Measurements from ENCODE around the gene MOGAT2.

Gene MOGAT2

GRCh38 chr11:75763846-75764245 is 46.2 kb downstream of the MOGAT2 start:
- no peaks in the 10 kb centered on the region for H3K36me3 Mint-ChIP-seq
- ATAC-seq (no peak), DNase-seq (ENCODE audit: low spot score in 2 of 2) (no peak)
- no peaks in the 10 kb centered on the region for H3K9me3 Mint-ChIP-seq
- H3K4me3 Mint-ChIP-seq = no peak overlapping the region
- no peak overlapping the region for H3K27ac Mint-ChIP-seq
- H3K4me1 Mint-ChIP-seq = peaks cover 30% of the 10 kb centered on the region

GRCh38 chr11:75765116-75765515 is 47.5 kb downstream of the MOGAT2 start:
- no peaks in the 10 kb centered on the region for H3K9me3 Mint-ChIP-seq
- H3K36me3 Mint-ChIP-seq = no peaks in the 10 kb centered on the region
- H3K27ac Mint-ChIP-seq = no peak overlapping the region
- H3K4me3 Mint-ChIP-seq = no peak overlapping the region
- no peak for DNase-seq (ENCODE audit: low spot score in 2 of 2)
- H3K4me1 Mint-ChIP-seq = peaks cover 41% of the 10 kb centered on the region
- ATAC-seq = no peak

- Mint-ChIP-seq H3K4me1 (peaks cover 37% of the 10 kb centered on the region), H3K27ac (no peak overlapping the region), H3K36me3 (no peaks in the 10 kb centered on the region), H3K9me3 (no peaks in the 10 kb centered on the region), H3K4me3 (no peak overlapping the region)
- no peak for ATAC-seq
- DNase-seq (ENCODE audit: low spot score in 2 of 2) = no peak
Observed at GRCh38 chr11:75766443-75767227, 49.0 kb downstream of the MOGAT2 start.

DNA sequence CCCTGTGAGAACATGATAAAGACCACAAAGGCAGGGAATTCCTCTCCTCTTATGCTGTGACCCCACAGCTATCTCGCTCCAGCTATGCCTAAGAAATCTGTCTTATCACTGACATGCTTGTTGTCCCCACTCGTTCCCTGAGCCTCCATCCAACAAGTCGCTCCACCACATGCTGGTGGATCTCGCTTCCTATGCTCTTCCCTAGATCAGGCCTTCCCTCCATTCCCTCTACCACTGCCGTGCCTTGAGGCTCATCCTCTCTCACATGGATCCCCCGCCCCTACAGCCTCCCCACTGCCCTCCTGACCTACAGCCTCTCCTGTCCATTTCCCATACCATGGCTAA is 49.6 kb downstream of the MOGAT2 start:
- Mint-ChIP-seq H3K4me1 (peaks cover 37% of the 10 kb centered on the region), H3K4me3 (no peak overlapping the region), H3K27ac (peak overlapping the region; percentile 94), H3K36me3 (no peaks in the 10 kb centered on the region), H3K9me3 (no peaks in the 10 kb centered on the region)
- DNase-seq (ENCODE audit: low spot score in 2 of 2) (no peak), ATAC-seq (no peak)

DNA sequence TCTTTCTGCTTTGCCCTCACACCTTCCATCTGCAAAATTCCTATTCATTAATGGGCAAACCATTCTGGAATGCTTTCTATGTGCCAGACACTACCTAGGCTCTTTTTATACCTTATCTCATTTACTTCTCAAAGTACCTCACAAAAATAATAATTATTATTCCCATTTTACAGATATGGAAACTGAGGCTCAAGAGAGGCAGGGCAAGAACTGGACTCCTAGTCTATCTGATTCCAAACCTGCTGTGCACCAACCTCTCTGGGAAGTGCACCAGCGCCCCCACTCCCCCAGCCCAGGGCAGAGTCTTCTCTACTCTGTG is 50.1 kb downstream of the MOGAT2 start:
- no peaks in the 10 kb centered on the region for H3K36me3 Mint-ChIP-seq
- peak overlapping the region; percentile 74 for H3K4me3 Mint-ChIP-seq
- no peaks in the 10 kb centered on the region for H3K9me3 Mint-ChIP-seq
- peaks cover 37% of the 10 kb centered on the region for H3K4me1 Mint-ChIP-seq
- no peak for ATAC-seq
- peak overlapping the region; percentile 94 for H3K27ac Mint-ChIP-seq
- no peak for DNase-seq (ENCODE audit: low spot score in 2 of 2)

GRCh38 chr11:75768112-75768908 is 50.7 kb downstream of the MOGAT2 start, which contains the start of gene DGAT2:
TSS of gene DGAT2 (plus strand) at chr11:75768778. CDS start at chr11:75768992, 214 bp downstream.
- Mint-ChIP-seq H3K4me3 (peak within 1 kb of the TSS; percentile 74), H3K9me3 (no peaks in the 10 kb centered on the region), H3K4me1 (peaks cover 38% of the 10 kb centered on the region), H3K36me3 (no peaks in the 10 kb centered on the region), H3K27ac (peak within 1 kb of the TSS; percentile 94)
- DNase-seq (ENCODE audit: low spot score in 2 of 2) (peak; percentile 67 to 87), ATAC-seq (peak; percentile 85)

DNA sequence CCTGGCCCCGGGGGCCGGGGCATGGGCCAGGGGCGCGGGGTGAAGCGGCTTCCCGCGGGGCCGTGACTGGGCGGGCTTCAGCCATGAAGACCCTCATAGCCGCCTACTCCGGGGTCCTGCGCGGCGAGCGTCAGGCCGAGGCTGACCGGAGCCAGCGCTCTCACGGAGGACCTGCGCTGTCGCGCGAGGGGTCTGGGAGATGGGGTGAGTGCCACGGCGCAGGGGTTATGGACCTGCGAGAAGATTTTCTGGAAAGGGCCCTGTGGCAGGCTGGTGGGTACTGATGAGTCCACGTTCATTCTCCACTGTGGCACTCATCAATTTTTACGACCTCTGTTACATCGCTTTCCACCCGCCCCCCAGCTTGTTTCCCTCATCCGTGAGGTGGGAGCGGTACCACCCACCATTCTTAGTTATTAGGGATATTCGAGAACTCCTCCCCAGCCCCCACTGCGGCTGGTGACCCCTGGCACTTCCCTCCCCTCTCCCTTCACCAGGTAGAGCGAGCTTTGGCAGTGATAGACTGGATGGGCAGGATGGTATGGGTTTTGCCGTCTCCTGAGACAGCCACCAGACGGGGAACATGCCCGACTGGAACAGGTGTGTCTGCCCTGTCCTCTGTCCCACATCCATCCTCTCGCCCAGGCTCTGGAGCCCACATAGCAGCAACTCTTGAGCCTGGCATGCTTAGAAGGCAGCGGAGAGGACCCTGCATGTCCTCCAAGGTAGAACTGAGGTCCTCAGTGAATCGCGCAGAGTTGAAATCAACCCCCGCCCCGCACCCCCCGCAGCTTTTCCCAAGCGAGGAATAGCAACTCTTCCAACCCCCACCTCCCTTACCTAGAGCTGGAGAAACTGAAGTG is 51.5 kb downstream of the MOGAT2 start:
- no peak for DNase-seq (ENCODE audit: low spot score in 2 of 2)
- Mint-ChIP-seq H3K4me3 (peak overlapping the region; percentile 74), H3K36me3 (no peaks in the 10 kb centered on the region), H3K4me1 (peaks cover 46% of the 10 kb centered on the region), H3K27ac (no peak overlapping the region), H3K9me3 (no peaks in the 10 kb centered on the region)
- ATAC-seq = no peak

GRCh38 chr11:75770102-75770501 is 52.5 kb downstream of the MOGAT2 start:
- H3K36me3 Mint-ChIP-seq = no peaks in the 10 kb centered on the region
- ATAC-seq (no peak), DNase-seq (ENCODE audit: low spot score in 2 of 2) (no peak)
- peak overlapping the region; percentile 74 for H3K4me3 Mint-ChIP-seq
- H3K27ac Mint-ChIP-seq = no peak overlapping the region
- H3K9me3 Mint-ChIP-seq = no peaks in the 10 kb centered on the region
- peaks cover 46% of the 10 kb centered on the region for H3K4me1 Mint-ChIP-seq

DNA sequence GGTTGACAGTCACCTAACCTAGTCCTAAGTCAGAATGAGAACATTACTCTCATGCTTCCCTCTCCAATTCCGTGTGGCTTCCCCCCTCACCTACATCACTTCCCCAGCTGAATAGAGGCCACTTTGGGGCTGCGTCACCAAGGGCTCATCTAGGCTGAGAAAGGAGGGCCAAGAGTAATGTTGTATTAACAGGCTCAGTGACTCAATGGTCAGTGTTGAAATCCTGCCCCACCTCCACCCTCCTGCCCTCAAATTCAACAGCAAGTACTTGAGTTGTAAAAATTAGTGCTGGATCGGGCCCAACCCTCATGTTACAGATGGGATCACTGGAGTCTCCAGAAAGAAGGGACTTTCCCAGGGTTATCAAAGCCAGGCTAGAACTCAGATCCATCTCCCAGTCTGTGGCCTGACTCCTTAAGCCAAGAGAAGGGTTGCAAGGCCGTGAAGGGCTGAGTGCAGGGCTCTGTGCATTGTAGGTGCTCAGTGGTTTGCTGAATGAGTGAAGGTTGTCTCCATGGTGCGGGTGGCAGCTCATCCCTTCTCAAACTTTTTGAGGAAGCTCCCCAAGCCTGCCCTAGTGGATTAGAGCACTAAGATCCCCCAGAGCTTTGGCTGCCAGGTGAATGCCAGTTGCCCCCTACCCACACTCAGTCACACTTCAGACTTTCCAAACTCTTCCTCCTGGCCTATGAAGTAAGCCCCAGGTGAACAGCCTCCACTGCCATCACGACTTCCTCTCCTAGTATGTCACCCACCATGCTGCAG is 54.2 kb downstream of the MOGAT2 start:
- DNase-seq (ENCODE audit: low spot score in 2 of 2) (no peak), ATAC-seq (no peak)
- Mint-ChIP-seq H3K4me1 (peaks cover 51% of the 10 kb centered on the region), H3K27ac (no peak overlapping the region), H3K9me3 (no peaks in the 10 kb centered on the region), H3K4me3 (no peak overlapping the region), H3K36me3 (no peaks in the 10 kb centered on the region)

DNA sequence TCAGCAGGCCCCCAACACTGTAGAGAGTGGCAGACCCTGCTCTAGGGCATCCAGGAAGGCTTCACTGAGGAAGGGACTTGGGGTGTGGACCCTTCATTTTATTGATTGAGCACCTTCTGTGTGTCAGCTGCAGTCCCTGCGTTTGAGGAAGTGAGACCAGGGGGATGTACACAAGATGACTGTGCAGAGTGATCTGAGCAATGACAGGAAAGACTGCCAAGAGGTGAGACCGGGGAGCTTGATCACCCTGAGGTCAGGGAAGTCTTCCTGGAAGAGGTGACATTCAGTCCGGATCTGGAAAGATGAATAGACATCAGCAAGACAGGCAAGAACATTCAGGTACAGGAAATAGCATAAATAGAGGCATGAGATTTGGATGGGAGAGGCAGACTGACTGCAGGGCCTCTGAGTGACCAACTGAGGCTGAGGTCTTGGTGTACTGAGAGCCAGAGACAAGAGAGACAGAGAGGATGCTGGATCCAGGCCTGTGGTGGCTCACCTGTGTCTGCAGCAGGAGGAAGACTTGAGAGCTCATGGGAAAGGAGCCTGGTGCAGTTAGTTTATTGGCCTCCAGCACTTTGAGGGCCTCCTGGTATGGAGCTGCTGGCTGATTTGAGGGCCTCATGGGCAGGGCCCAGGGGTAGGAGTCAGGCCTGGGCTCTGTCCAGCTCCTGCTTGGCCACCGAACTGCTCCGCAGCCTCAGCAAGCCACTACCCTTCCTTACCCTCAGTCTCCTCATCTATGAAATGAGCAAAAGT is 56.1 kb downstream of the MOGAT2 start:
- H3K9me3 Mint-ChIP-seq = no peaks in the 10 kb centered on the region
- ATAC-seq (peak; percentile 88), DNase-seq (ENCODE audit: low spot score in 2 of 2) (peak in 1 of 2 donors; percentile 66)
- peaks cover 49% of the 10 kb centered on the region for H3K4me1 Mint-ChIP-seq
- H3K36me3 Mint-ChIP-seq = no peaks in the 10 kb centered on the region
- H3K4me3 Mint-ChIP-seq = peak overlapping the region; percentile 1
- H3K27ac Mint-ChIP-seq = peak overlapping the region; percentile 46

- Mint-ChIP-seq H3K4me3 (no peak overlapping the region), H3K36me3 (no peaks in the 10 kb centered on the region), H3K9me3 (no peaks in the 10 kb centered on the region), H3K4me1 (peaks cover 44% of the 10 kb centered on the region), H3K27ac (no peak overlapping the region)
- ATAC-seq = no peak
- DNase-seq (ENCODE audit: low spot score in 2 of 2) = no peak
Observed at GRCh38 chr11:75775056-75775455, 57.4 kb downstream of the MOGAT2 start.

- Mint-ChIP-seq H3K27ac (peak overlapping the region; percentile 17), H3K4me1 (peaks cover 42% of the 10 kb centered on the region), H3K9me3 (no peaks in the 10 kb centered on the region), H3K4me3 (no peak overlapping the region), H3K36me3 (no peaks in the 10 kb centered on the region)
- ATAC-seq (no peak), DNase-seq (ENCODE audit: low spot score in 2 of 2) (no peak)
Observed at GRCh38 chr11:75776546-75776945, 58.9 kb downstream of the MOGAT2 start.

- no peak for DNase-seq (ENCODE audit: low spot score in 2 of 2)
- Mint-ChIP-seq H3K27ac (peak overlapping the region; percentile 24), H3K4me1 (peaks cover 42% of the 10 kb centered on the region), H3K36me3 (no peaks in the 10 kb centered on the region), H3K4me3 (no peak overlapping the region), H3K9me3 (no peaks in the 10 kb centered on the region)
- ATAC-seq = peak; percentile 58
Observed at GRCh38 chr11:75777461-75778110, 59.9 kb downstream of the MOGAT2 start.

- ATAC-seq (no peak), DNase-seq (ENCODE audit: low spot score in 2 of 2) (no peak)
- Mint-ChIP-seq H3K4me1 (peaks cover 35% of the 10 kb centered on the region), H3K27ac (peak overlapping the region; percentile 29), H3K9me3 (no peaks in the 10 kb centered on the region), H3K36me3 (no peaks in the 10 kb centered on the region), H3K4me3 (no peak overlapping the region)
Observed at GRCh38 chr11:75778962-75779361, 61.3 kb downstream of the MOGAT2 start.

All from stimulated activated effector memory CD8-positive, alpha-beta T cell treated with anti-CD3 and anti-CD28 coated beads, Interleukin-12 subunit alpha, Interleukin-12 subunit beta, amount 100 ng/mL, for 72 hours (primary cell).